Motor neuron (in vitro differentiated cells): ENCODE data around the gene EBNA1BP2. TPM values are rescaled to one million over a fixed set of nuclear protein-coding genes. Genes with fewer than 3 reads are reported as not detected.
A peak's percentile ranks its signal among the peaks of the same experiment; 100 is the strongest.
"Not testable (repeated sequence)": the region's sequence is repeated elsewhere in the genome, so short reads cannot be mapped to it uniquely, and the experiment has no call there.

Experiments
- ATAC-seq, 8 experiments: fragments of 200-7000 bp; cut with Tn5 transposase; replicated peaks in 6 of 8; 2 replicates each; pipeline ENCODE4 v1.8.0; 2021; ENCODE audit warnings: mild to moderate bottlenecking in 8 of 8, moderate library complexity in 8 of 8
- H3K27ac ChIP-seq, 2 donors: fragments of 250-450 bp; sonication (Bioruptor Pico); 2 replicates each; pipeline ENCODE4 v1.9.0; 2021; ENCODE audit warnings: antibody characterized with exemption in 2 of 2, mild to moderate bottlenecking in 2 of 2, moderate library complexity in 1 of 2
- H3K4me1 ChIP-seq, 2 donors: fragments of 250-450 bp; sonication (Bioruptor Pico); replicated peaks in 1 of 2; 2 replicates each; pipeline ENCODE4 v1.6.1; 2021; ENCODE audit warnings: antibody characterized with exemption in 2 of 2, mild to moderate bottlenecking in 2 of 2, moderate library complexity in 1 of 2
- H3K4me3 ChIP-seq, 5 donors: fragments of 250-450 bp; sonication (Bioruptor Pico); 2 replicates each; pipeline ENCODE4 v1.9.0; 2021; ENCODE audit warnings: antibody characterized with exemption in 5 of 5, mild to moderate bottlenecking in 5 of 5, moderate library complexity in 4 of 5
- WGBS, 10 experiments: fragments of 450-650 bp; shearing (Covaris generic); methylation state at CpG; one replicate each; pipeline ENCODE4 v1.0.0; 2022; 5-methylcytosine and 5-hydroxymethylcytosine counted together
- in situ Hi-C, 9 experiments: fragments of 400-800 bp; cut with MboI; loops; one replicate each; pipeline ENCODE4 v1.15.0; 2021; ENCODE audit warnings: low sequenced_read_pairs in 9 of 9, low pct_unique_long_range_greater_than_20kb in 2 of 9; ENCODE audit not compliant: unreplicated experiment in 9 of 9
- total RNA-seq, 8 experiments: library from RNA; unstranded; fragments of 300-600 nt; gene quantifications; 2 replicates each; pipeline versions ENCODE4 v1.2.3 to v1.2.4, GENCODE V29; 2022

EBNA1BP2 gene
- total RNA-seq, 8 experiments from 2014 or later = 71.2 to 109 (median 90.3) TPM

DNA sequence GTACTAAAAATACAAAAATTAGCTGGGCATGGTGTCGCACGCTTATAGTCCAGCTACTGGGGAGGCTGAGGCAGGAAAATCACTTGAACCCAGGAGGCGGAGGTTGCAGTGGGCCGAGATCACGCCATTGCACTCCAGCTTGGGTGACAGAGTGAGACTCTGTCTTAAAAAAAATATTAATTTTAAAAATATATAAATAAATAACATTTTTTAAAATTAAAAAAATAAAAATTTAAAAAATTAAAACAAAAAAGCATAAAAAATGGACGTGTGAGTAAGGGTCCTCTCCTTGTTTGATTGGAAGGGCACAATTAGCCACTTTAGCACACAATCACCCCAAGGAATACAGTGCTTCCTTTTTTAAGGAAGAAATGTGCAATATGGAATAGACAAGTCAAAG, 18.6 kb downstream of the EBNA1BP2 start:
- H3K4me1 ChIP-seq = peaks cover 0 to under 1% of the 10 kb centered on the region in 2 donors
- no peak overlapping the region for H3K27ac ChIP-seq
- no peak overlapping the region for H3K4me3 ChIP-seq
- WGBS, 10 experiments = 80 to 100% (median 92%) methylated on average over 1 to 6 of the region's 6 CpGs
- in situ Hi-C loops = no loop called here
- no peak for ATAC-seq

DNA sequence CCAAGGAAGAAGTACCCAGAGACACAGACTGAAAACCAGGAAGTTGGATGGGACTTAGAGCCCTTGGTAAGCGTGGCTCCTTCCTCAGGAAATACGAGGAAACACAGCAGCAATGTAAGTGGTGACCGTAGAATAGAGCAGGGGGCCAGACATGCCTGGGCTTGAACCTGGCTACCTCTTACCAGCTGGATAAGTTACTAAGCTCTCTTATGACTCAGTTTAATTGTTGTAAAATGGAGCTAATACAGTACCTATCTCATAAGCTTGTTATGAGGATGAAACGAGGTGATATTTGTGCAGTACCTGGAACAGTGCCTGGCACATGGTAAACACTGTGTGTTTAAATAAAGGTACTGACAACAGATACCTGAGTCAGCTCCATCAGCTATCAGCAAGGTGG, 19.2 kb downstream of the EBNA1BP2 start:
- H3K27ac ChIP-seq = no peak overlapping the region
- WGBS, 10 experiments = 60 to 92% (median 86%) methylated on average over 2 to 4 of the region's 4 CpGs; no CpG with 5 or more reads in 4 of the 10 experiments
- H3K4me3 ChIP-seq = no peak overlapping the region
- ATAC-seq = no peak
- H3K4me1 ChIP-seq = peaks cover 5 to 6% of the 10 kb centered on the region in 2 donors
- in situ Hi-C loops = no loop called here

GRCh38 chr1:43149889-43150288, 22.2 kb downstream of the EBNA1BP2 start:
- in situ Hi-C loops = no loop called here
- Histone ChIP-seq H3K27ac (no peak overlapping the region), H3K4me1 (peaks cover 5 to 6% of the 10 kb centered on the region in 2 donors), H3K4me3 (no peak overlapping the region)
- 73 to 100% (median 77%) methylated on average over 1 to 5 of the region's 5 CpGs; no CpG with 5 or more reads in 1 of the 10 experiments for WGBS, 10 experiments
- peak in 2 of 8 experiments; percentile 5 to 6 for ATAC-seq

DNA sequence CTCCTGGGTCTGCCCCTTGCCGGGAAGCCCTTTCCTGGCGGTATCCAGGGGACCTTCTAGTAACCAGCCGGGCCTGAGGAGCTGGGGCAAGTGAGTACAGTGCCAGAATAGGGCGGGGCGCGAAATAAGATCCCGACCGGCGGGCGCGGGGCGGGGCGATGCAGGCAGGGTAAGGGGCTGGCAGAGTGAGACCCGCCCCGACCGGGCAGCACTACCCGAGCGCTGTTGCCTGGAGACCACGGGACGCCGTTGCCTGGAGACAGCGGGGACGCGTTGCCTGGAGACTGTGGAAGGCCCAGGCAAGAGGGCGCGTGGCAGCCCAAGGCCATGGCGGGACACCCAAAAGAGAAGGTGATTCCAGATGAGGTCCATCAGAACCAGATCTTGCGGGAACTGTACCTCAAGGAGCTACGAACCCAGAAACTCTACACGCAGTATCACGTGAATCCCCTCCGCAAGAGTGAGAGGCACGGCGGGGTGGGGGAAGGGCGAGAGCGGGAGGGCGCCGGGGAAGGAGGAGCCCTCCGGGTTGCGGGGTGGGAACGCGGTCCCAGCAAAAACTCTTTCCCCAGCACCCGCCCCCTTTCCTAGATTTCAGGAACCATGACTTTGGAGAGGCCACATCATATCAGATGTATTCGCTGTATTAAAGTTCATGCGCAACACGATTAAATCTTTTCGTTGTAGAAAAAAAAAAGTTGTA, 24.3 kb downstream of the EBNA1BP2 start:
- Histone ChIP-seq H3K4me1 (peaks cover 5 to 6% of the 10 kb centered on the region in 2 donors), H3K27ac (no peak overlapping the region), H3K4me3 (peak overlapping the region; percentile 24 to 44 (median 36))
- WGBS, 10 experiments = 0 to 71% (median 35%) methylated on average over 1 to 34 of the region's 47 CpGs; no CpG with 5 or more reads in 5 of the 10 experiments
- in situ Hi-C loops = no loop called here
- ATAC-seq = peak; percentile 93 to 99 (median 98)

- no peak overlapping the region for H3K4me3 ChIP-seq
- H3K27ac ChIP-seq = no peak overlapping the region
- ATAC-seq = peak in 2 of 8 experiments; percentile 6 to 7
- in situ Hi-C loops = no loop called here
- H3K4me1 ChIP-seq = peaks cover 5 to 6% of the 10 kb centered on the region in 2 donors
Measured at GRCh38 chr1:43144237-43144636, 27.9 kb downstream of the EBNA1BP2 start.

- H3K4me3 ChIP-seq = no peak overlapping the region
- no peak for ATAC-seq
- in situ Hi-C loops = no loop called here
- 0 to 100% (median 57%) methylated on average over 1 to 6 of the region's 7 CpGs; no CpG with 5 or more reads in 2 of the 10 experiments for WGBS, 10 experiments
- H3K4me1 ChIP-seq = peaks cover 5 to 6% of the 10 kb centered on the region in 2 donors
- H3K27ac ChIP-seq = no peak overlapping the region
Measured at GRCh38 chr1:43143441-43143888, 28.6 kb downstream of the EBNA1BP2 start.

DNA sequence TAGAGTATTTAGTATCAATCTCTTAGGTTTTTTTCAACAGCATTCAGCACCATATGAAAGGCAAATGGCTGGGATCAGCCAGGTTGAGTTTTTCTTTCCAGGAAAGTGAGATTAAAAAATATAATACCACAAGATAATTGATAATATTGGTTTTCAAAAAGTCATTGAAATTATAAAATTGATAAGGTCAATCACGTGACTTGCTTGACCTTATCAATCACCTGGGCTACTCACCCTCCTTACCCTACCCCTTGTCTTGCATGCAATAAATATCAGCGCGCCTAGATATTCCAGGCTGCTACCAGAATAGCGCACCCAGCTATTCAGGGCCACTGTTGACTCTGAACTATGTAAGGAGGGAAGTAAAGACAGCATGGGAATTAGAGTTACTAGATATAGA, 31.5 kb downstream of the EBNA1BP2 start:
- in situ Hi-C loops = no loop called here
- Histone ChIP-seq H3K4me1 (no peaks in the 10 kb centered on the region), H3K27ac (no peak overlapping the region), H3K4me3 (no peak overlapping the region)
- 59 to 100% (median 94%) methylated on average over 1 to 4 of the region's 4 CpGs; no CpG with 5 or more reads in 1 of the 10 experiments for WGBS, 10 experiments
- no peak for ATAC-seq

DNA sequence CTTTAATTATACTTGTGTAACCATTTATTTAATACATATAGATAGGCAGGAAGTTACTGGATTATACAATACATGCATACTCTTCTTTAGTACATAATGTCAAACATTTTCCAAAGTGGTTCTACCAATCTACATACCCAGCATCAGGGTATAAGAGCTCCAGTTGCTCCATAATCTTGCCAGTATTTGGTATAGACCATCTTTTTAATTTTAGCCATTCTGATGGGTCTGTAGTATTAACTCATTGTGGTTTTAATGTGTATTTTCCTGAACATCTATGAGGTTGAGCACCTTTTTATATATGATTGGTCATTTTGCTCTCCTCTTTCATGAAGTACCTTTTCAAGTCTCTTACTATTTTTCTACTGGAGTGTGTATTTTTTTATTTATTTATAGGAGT, 32.1 kb downstream of the EBNA1BP2 start:
- Histone ChIP-seq H3K27ac (no peak overlapping the region), H3K4me1 (no peaks in the 10 kb centered on the region), H3K4me3 (no peak overlapping the region)
- no peak for ATAC-seq
- in situ Hi-C loops = no loop called here

DNA sequence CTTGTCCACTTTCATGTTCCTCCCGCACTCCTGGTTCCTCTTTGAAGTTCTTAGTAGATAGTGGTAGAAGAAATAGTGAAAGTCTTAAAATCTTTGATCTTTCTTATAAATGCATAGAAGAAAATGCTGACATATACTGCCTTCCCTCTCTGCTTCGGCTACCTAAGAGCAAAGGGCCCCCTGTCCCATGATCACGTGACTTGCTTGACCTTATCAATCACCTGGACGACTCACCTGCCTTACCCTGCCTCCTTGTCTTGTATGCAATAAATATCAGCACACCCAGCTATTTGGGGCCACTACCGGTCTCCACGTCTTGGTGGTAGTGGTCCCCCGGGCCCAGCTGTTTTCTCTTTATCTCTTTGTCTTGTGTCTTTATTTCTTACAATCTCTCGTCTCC, 32.8 kb downstream of the EBNA1BP2 start:
- H3K4me1 ChIP-seq, H3K27ac ChIP-seq, H3K4me3 ChIP-seq, ATAC-seq, in situ Hi-C loops: not testable (repeated sequence)
- WGBS, 10 experiments = 17 to 97% (median 84%) methylated on average over 1 to 8 of the region's 8 CpGs; no CpG with 5 or more reads in 2 of the 10 experiments

GRCh38 chr1:43137445-43138052, 34.5 kb downstream of the EBNA1BP2 start:
- 49 to 91% (median 84%) methylated on average over 2 to 7 of the region's 7 CpGs; no CpG with 5 or more reads in 1 of the 10 experiments for WGBS, 10 experiments
- no peak for ATAC-seq

DNA sequence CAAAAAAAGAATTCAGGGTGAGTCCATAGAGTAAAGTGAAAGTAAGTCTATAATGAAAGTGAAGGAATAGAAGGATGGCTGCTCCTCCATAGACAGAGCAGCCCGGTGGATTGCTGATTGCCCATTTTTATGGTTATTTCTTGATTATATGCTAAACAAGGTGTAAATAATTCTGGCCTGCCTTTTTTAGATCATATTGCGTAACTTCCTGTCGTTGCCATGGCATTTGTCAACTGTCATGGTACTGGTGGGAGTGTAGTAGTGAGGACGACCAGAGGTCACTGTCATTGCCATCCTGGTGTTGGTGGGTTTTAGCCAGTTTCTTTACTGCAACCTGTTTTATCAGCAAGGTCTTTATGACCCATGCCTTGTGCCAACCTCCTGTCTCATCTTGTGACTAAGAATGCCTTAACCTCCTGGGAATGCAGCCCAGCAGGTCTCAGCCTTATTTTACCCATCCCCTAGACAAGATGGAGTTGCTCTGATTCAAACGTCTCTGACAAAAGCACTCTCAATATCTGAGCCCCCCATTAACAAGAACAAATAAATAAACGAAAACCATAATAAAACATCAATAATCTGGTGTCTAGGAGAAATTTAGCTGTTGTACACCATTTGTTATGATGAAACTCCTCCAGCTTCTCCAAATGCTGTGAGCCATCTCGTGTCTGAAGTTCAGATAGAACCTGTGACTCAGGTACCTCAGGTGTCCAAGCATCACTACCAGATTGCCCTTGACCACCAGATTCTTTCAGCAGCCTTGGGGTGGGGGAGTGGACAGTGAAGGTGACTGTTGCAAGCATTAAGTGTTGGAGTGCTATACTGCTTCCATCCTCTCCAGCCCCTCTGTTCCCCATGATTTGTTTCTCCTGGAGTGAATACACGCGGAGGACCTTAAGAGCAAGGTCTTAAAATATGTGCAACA, 36.0 kb downstream of the EBNA1BP2 start:
- H3K27ac ChIP-seq = no peak overlapping the region
- no peak for ATAC-seq
- H3K4me1 ChIP-seq = no peaks in the 10 kb centered on the region
- in situ Hi-C loops = no loop called here
- H3K4me3 ChIP-seq = no peak overlapping the region
- WGBS, 10 experiments = 20 to 95% (median 84%) methylated on average over 4 to 9 of the region's 9 CpGs; no CpG with 5 or more reads in 1 of the 10 experiments

More at GRCh38 chr1:43137445-43138052, 34.5 kb downstream of the EBNA1BP2 start:
- no peak overlapping the region for H3K4me3 ChIP-seq
- H3K4me1 ChIP-seq = no peaks in the 10 kb centered on the region
- no peak overlapping the region for H3K27ac ChIP-seq
- in situ Hi-C loops = no loop called here

DNA sequence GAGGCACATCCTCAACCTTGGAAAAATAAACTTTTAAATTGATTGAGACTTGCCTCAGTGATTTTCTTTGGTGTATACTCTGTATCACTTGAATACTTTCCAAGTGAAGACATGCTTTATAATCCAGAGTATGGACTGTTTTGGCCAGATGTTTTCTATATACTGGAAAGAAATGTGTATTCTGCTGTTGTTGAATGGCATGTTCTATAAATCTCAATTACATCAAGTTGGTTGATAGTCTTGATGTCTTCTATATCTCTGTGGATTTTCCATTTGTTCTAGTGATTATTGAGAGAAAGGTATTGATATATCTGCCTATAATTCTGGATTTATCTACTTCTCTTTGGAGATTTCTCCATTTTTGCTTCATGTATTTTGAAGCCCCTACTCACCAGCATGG, 37.5 kb downstream of the EBNA1BP2 start:
- Histone ChIP-seq H3K4me1 (no peaks in the 10 kb centered on the region), H3K4me3 (no peak overlapping the region), H3K27ac (no peak overlapping the region)
- in situ Hi-C loops = no loop called here
- ATAC-seq = peak in 1 of 8 experiments; percentile 17

GRCh38 chr1:43134068-43134467, 38.0 kb downstream of the EBNA1BP2 start:
- WGBS, 10 experiments = 0 to 100% (median 41%) methylated on average over 1 of the region's 1 CpG
- Histone ChIP-seq H3K4me1 (no peaks in the 10 kb centered on the region), H3K4me3 (no peak overlapping the region), H3K27ac (no peak overlapping the region)
- ATAC-seq = peak in 6 of 8 experiments; percentile 18 to 97 (median 64)
- in situ Hi-C loops = no loop called here
